ENCODE results near the gene CLMN.

- no peak for TF ChIP-seq CTCF (conservative IDR thresholded peaks at IDR 0.05; ENCODE audit: low read depth, low read length)
- TF ChIP-seq EZH2 (IDR thresholded peaks at IDR 0.05; ENCODE audit: borderline replicate concordance, low read depth, low read length, poor library complexity, severe bottlenecking): no peak
Observed at GRCh38 chr14:95192311-95192710, 127.4 kb downstream of the CLMN start.
